HG02870 (cell line): ENCODE measurements around the gene GMFB.

Experiments used
- ATAC-seq: cut with Tn5 transposase; IDR thresholded peaks from one replicate; pipeline ENCODE4 v1.9.1; 2021; ENCODE audit warnings: mild to moderate bottlenecking, moderate library complexity; ENCODE audit not compliant: unreplicated experiment

The GMFB gene

GRCh38 chr14:54435500-54435981 lies 53.2 kb downstream of the GMFB start:
- ATAC-seq = peak; percentile 84

DNA sequence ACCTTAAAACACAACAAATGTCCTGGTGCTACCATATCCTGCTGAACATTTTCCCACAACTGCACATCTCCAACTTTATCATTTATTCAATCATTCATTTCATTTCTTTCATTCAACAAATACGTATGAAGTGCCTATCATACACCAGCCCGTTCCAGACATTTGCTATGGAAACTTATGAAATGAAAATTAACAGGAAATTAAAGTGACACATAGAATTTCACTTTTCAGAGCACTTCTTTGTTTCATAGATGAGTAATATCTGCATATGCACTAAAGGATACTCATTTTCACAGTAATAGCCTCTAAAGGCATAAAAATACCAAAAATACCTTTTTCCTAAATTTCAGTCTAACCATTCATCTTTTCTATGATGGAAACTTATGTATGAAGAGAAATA lies 60.3 kb downstream of the GMFB start:
- no peak for ATAC-seq

- ATAC-seq = no peak
Measured at GRCh38 chr14:54427871-54428270, 60.9 kb downstream of the GMFB start.

DNA sequence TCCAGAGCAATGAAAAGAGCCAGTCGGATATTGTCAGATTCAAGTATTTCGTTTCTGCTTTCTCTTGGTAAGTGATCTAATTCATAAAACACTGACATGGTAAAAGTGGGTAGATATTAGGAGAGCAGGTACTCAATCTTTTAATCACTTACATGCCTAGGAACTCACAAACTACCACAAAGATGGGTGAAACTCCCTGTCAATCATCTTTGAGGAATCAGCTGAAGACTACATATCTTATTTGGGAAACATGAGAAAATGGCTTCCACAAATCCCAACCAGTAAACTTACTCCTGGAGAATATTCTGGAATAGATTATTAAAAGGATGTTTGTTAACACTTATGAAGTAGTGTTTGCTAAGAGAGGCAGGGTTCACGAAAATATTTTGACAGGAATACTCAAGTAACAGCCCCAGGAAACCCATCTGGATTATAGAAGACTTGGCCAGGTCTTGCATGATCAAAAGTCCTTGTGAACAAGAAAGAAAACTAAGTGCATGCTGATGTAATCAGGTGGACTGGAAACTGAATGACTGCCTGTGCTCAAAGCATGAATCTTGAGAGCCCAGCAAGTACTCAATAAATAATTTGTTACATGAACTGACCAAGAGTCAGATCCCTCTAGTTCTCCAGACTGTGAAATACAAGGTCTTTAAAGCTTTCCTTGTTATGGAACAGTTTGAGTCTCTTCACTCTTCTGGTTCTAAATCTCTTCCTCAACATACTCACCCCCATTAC lies 63.1 kb downstream of the GMFB start:
- ATAC-seq = no peak

GRCh38 chr14:54425068-54425467 lies 63.7 kb downstream of the GMFB start:
- ATAC-seq = no peak
